Upper lobe of left lung (tissue), 4 donors: Measurements from ENCODE around the gene CELSR2.
"Not testable (repeated sequence)": the region's sequence is repeated elsewhere in the genome, so short reads cannot be mapped to it uniquely, and the experiment has no call there.

Experiments
- CTCF ChIP-seq, 6 experiments: fragments of 450-650 bp in 4 of 6; fragments of 200-600 bp in 2 of 6; sonication (generic) in 2 of 6; IDR thresholded peaks; one replicate each; pipeline ENCODE4 v1.5.1; 2016 to 2019; ENCODE audit warnings: antibody characterized with exemption in 6 of 6
- POLR2A ChIP-seq, 4 donors: fragments of 450-650 bp; IDR thresholded peaks; one replicate each; pipeline ENCODE4 v1.5.1; 2016 to 2017; ENCODE audit warnings: antibody characterized with exemption in 4 of 4, mild to moderate bottlenecking in 2 of 4

GRCh38 chr1:109286762-109287161 lies 37.4 kb downstream of the CELSR2 start:
- not testable (repeated sequence) for TF ChIP-seq CTCF, POLR2A (IDR thresholded peaks at IDR 0.05)
